HG03139 (cell line): Measurements from ENCODE around the gene NOB1.

Experiments used
- ATAC-seq: cut with Tn5 transposase; IDR thresholded peaks from one replicate; pipeline ENCODE4 v1.9.1; 2021; ENCODE audit not compliant: unreplicated experiment

NOB1 gene

GRCh38 chr16:69724414-69724873 lies 30.3 kb downstream of the NOB1 start:
- no peak for ATAC-seq

GRCh38 chr16:69721441-69721957 lies 33.2 kb downstream of the NOB1 start:
- no peak for ATAC-seq

DNA sequence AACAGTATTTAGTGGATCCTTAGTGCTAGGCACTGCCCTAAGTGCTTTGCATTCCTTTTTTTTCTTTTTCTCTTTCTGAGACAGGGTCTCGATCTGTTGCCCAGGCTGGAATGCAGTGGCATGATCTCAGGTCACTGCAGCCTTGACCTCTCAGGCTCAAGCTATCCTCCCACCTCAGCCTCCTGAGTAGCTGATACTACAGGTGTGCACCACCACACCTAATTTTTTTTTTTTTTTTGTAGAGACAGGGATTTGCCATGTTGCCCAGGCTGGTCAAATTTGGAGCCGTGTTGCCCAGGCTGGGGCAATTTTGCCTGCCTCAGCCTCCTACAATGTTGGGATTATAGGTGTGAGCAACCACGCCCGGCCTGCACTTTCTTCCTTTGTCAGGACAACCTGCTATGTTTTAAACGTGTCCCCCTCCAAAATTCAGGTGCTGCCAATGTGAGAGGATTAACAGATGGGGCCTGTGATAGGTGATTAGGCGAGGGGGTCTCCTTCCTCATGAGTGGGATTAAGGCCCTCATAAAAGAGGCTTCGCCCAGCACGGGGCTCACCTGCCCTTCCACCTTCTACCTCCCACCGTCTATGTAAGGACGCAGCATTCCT lies 33.8 kb downstream of the NOB1 start:
- no peak for ATAC-seq

DNA sequence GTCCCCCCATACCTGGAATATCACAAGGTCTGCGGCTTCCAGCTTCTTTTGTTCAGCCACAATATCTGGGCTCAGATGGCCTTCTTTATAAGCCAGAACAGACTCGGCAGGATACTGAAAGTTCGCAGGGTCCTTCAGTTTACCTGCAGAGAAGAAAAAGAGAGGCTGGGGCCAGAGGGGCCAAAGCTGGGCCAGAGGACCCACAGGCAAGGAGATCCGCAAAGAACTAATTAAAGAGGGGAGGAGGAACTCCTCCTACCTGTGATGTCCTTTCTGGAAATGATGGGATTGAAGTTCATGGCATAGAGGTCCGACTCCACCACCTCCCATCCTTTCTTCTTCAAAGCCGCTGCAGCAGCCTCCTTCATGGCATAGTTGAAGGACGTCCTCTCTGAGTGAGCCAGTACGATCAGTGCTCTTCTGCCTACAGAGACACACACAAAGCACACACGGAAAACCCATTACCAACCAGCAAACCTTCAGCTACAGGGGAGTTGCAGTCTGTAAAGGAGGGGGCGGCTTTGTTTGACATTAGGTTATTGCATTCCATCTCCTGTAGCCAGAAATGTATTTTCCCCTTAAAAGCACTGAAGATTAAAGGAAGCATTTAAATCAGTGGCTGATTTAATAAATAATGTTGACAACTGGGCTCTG lies 36.5 kb downstream of the NOB1 start:
- no peak for ATAC-seq

DNA sequence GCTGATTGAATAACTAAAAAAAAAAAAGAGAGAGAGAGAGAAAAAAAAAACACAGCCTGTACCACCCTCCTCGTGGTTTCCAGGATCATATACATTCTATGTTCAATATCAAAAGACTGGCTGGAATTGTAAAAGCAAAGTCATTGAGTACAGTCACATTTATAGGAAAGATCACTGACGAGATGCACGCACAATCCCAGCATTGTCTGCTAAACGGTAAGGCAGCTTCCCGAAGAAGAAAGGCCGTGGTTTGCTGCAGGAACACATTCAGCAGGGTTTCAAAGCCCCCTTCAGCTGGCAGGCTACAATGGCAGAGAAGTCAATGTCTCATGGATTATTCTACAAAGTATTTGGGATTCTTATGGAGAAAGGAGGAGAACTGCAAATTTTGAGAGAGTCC lies 37.7 kb downstream of the NOB1 start:
- no peak for ATAC-seq

- no peak for ATAC-seq
Observed at GRCh38 chr16:69712914-69713581, 41.7 kb downstream of the NOB1 start.

DNA sequence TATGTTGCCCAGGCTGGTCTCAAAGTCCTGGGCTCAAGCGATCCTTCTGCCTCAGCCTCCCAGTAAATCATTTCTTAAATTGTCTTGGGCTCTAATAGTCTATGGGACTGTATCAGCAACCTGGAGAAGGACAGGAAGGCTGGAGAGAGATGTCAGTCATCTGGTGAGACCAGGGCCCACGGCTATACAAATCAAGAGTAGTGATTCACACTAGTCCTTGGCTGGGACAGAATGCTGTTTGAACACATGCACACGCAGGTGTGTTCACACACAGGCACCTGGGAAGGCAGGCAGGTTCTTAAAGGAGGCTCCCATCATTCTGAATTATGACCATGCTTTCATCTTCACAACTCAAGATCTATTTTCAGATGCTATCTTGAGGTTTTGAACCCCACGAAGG lies 42.4 kb downstream of the NOB1 start:
- ATAC-seq: no peak

DNA sequence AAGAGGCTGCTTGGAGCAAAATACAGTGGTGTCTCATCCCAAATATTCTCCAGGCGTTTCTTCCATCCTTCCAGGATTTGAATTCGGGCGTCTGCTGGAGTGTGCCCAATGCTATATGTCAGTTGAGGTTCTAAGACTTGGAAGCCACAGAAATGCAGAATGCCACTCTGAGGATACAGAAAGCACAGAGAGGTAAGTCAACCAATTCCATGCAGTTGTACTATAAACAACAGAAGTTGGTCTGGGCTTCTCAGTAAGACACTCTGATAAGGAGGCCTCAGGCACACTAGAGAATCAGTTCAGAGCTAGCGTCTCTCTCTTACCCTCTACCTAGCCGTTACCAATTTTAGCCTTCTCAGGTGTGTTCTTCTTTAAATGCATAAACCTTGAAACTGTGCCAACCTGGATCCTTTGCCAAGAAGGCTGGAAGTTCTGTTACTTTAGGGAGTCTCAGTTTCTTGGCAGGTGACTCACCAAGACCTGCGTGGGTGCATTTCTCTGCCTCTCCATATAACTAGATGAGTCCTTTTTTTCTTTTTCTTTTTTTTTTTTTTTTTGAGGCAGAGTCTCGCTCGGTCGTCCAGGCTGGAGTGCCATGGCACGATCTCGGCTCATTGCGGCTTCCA lies 43.5 kb downstream of the NOB1 start:
- no peak for ATAC-seq

DNA sequence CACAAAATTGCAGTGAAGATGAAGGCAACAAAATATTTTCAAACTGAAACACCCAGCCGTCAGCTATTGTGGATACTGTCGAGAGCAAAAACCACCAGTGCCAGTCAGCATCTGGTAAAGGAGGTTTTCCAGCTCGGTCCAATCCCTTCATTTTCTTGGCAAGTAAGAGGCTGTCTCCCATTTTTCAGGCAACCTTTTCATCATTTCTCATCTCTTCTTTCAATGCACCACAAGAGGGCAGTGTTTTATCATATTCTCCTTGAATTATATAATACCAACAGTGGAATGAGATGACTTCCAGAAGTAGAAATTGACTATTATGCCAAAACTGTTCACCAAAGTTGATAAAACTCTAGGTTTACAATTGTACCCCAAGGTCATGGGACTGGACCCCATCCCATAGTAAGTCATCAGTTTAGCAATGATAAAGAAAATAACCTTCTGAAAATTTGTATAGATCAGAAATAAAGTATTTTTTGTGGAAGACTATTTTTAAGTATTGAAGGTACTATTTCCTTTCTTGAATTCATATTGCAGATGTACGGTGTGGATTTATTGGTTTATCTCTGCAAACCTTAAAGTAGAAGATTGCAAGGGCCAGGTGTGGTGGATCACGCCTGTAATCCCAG lies 45.2 kb downstream of the NOB1 start:
- ATAC-seq: no peak

DNA sequence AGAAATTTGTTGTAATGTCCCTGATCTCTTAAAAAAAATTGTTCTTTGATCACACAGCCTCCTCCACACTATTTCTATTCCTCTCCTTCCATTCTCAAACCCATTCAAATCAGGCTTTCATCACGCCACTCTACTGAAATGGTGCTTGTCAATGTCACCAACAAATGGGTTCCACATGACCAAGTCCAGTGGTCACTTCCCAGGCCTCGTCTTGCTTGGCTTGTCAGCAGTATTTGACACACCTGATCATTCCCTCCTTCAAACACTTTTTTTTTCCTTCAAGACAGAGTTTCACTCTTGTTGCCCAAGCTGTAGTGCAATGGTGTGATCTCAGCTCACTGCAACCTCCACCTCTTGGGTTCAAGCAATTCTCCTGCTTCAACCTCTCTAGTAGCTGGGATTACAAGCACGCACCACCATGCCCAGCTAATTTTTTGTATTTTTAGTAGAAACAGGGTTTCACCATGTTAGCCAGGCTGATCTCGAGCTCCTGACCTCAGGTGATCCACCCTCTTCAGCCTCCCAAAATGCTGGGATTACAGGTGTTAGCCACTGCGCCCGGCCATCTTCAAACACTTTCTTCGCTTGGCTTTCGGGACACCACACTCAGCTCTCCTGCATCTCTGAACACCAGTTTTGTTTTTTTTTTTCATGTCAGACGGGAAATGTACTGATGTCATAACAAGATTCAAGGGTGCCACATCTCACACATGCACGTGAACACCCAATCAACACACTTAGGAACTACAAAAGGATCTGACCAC lies 46.6 kb downstream of the NOB1 start:
- ATAC-seq: no peak

- ATAC-seq: no peak
Observed at GRCh38 chr16:69706975-69707340, 47.8 kb downstream of the NOB1 start.

GRCh38 chr16:69706256-69706974 lies 48.3 kb downstream of the NOB1 start:
- no peak for ATAC-seq

- no peak for ATAC-seq
Observed at GRCh38 chr16:69703638-69704037, 51.1 kb downstream of the NOB1 start.

GRCh38 chr16:69701866-69702265 lies 52.9 kb downstream of the NOB1 start:
- ATAC-seq: no peak

DNA sequence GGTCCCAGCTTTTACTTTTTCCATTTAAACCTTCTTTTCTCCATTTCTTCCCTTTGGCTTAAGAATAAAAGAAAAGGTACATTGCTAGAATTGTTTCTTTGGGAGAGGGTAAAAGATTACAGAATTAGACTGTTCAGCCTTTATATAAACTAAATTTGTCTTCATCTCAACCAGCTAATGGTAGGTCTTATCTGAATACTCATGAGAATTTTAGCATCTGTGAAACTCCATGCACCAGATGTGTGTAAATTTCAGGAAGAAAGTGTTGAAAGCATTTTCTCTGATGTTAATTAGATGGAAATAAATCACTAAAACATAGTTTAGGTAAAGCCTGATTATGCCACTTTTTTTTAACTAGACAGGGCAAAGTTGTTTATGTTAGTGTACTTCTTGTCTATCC lies 53.3 kb downstream of the NOB1 start:
- ATAC-seq: no peak

- no peak for ATAC-seq
Observed at GRCh38 chr16:69699915-69700314, 54.8 kb downstream of the NOB1 start.

GRCh38 chr16:69698404-69698803 lies 56.3 kb downstream of the NOB1 start:
- no peak for ATAC-seq

DNA sequence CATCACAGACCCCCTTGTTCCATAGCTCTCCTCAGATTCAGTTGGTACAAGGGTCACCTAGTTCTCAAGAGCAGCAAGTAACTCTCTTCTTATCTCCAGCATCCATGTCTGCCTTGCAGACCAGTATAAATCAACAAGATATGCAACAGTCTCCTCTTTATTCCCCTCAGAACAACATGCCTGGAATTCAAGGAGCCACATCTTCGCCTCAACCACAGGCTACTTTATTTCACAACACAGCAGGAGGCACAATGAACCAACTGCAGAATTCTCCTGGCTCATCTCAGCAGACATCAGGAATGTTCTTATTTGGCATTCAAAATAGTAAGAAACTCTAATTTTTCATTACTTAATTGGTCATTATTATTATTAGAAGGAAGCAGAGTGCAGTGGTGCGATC lies 60.8 kb downstream of the NOB1 start:
- no peak for ATAC-seq

- no peak for ATAC-seq
Observed at GRCh38 chr16:69691980-69692911, 62.5 kb downstream of the NOB1 start.
